Measurements from ENCODE around the gene SNX18. TPM values are rescaled to one million over a fixed set of nuclear protein-coding genes. Genes with fewer than 3 reads are reported as not detected.

SNX18 gene
- polyA plus RNA-seq, 4 donors, result 28.8 to 36.8 (median 32.0) TPM

GRCh38 chr5:54538156-54538555 lies 20.6 kb downstream of the SNX18 start:
- DNase-seq (ENCODE audit: low read depth in 4 of 4, low spot score in 2 of 4), result no peak

GRCh38 chr5:54539001-54539400 lies 21.4 kb downstream of the SNX18 start:
- DNase-seq (ENCODE audit: low read depth in 4 of 4, low spot score in 2 of 4), result no peak

- no peak for DNase-seq (ENCODE audit: low read depth in 4 of 4, low spot score in 2 of 4)
Measured at GRCh38 chr5:54540286-54540685, 22.7 kb downstream of the SNX18 start.

- DNase-seq (ENCODE audit: low read depth in 4 of 4, low spot score in 2 of 4), result no peak
Measured at GRCh38 chr5:54541823-54542783, 24.5 kb downstream of the SNX18 start.

- DNase-seq (ENCODE audit: low read depth in 4 of 4, low spot score in 2 of 4), result no peak
Measured at GRCh38 chr5:54544044-54544443, 26.5 kb downstream of the SNX18 start.

GRCh38 chr5:54545796-54546195 lies 28.2 kb downstream of the SNX18 start:
- DNase-seq (ENCODE audit: low read depth in 4 of 4, low spot score in 2 of 4), result no peak

- DNase-seq (ENCODE audit: low read depth in 4 of 4, low spot score in 2 of 4), result no peak
Measured at GRCh38 chr5:54547711-54548250, 30.2 kb downstream of the SNX18 start.

- DNase-seq (ENCODE audit: low read depth in 4 of 4, low spot score in 2 of 4), result no peak
Measured at GRCh38 chr5:54548565-54548964, 31.0 kb downstream of the SNX18 start.

- no peak for DNase-seq (ENCODE audit: low read depth in 4 of 4, low spot score in 2 of 4)
Measured at GRCh38 chr5:54551292-54551691, 33.7 kb downstream of the SNX18 start.

GRCh38 chr5:54551926-54552325 lies 34.4 kb downstream of the SNX18 start:
- DNase-seq (ENCODE audit: low read depth in 4 of 4, low spot score in 2 of 4), result no peak

GRCh38 chr5:54552446-54552845 lies 34.9 kb downstream of the SNX18 start:
- no peak for DNase-seq (ENCODE audit: low read depth in 4 of 4, low spot score in 2 of 4)

GRCh38 chr5:54553659-54554207 lies 36.2 kb downstream of the SNX18 start:
- DNase-seq (ENCODE audit: low read depth in 4 of 4, low spot score in 2 of 4), result no peak

- DNase-seq (ENCODE audit: low read depth in 4 of 4, low spot score in 2 of 4), result no peak
Measured at GRCh38 chr5:54556141-54556540, 38.6 kb downstream of the SNX18 start.

GRCh38 chr5:54558362-54558761 lies 40.8 kb downstream of the SNX18 start:
- no peak for DNase-seq (ENCODE audit: low read depth in 4 of 4, low spot score in 2 of 4)

GRCh38 chr5:54561651-54562050 lies 44.1 kb downstream of the SNX18 start:
- no peak for DNase-seq (ENCODE audit: low read depth in 4 of 4, low spot score in 2 of 4)

GRCh38 chr5:54563083-54563761 lies 45.7 kb downstream of the SNX18 start:
- DNase-seq (ENCODE audit: low read depth in 4 of 4, low spot score in 2 of 4), result no peak

- DNase-seq (ENCODE audit: low read depth in 4 of 4, low spot score in 2 of 4), result no peak
Measured at GRCh38 chr5:54567996-54568395, 50.4 kb downstream of the SNX18 start.

GRCh38 chr5:54570916-54571315 lies 53.4 kb downstream of the SNX18 start:
- no peak for DNase-seq (ENCODE audit: low read depth in 4 of 4, low spot score in 2 of 4)

- no peak for DNase-seq (ENCODE audit: low read depth in 4 of 4, low spot score in 2 of 4)
Measured at GRCh38 chr5:54571462-54571861, 53.9 kb downstream of the SNX18 start.

GRCh38 chr5:54573812-54574489 lies 56.4 kb downstream of the SNX18 start:
- DNase-seq (ENCODE audit: low read depth in 4 of 4, low spot score in 2 of 4), result no peak

- DNase-seq (ENCODE audit: low read depth in 4 of 4, low spot score in 2 of 4), result no peak
Measured at GRCh38 chr5:54577528-54577927, 60.0 kb downstream of the SNX18 start.
